Stimulated activated CD4-positive, alpha-beta T cell treated with anti-CD3 and anti-CD28 coated beads, TNF-alpha, amount 100 ng/mL, for 48 hours (primary cell): ENCODE data around the gene SARNP.
A peak's percentile ranks its signal among the peaks of the same experiment; 100 is the strongest.

Experiments
- DNase-seq, 3 donors: peaks; one replicate each; pipeline ENCODE4 v3.0.0-alpha.2; 2020; ENCODE audit warnings: low read depth in 3 of 3

The SARNP gene

DNA sequence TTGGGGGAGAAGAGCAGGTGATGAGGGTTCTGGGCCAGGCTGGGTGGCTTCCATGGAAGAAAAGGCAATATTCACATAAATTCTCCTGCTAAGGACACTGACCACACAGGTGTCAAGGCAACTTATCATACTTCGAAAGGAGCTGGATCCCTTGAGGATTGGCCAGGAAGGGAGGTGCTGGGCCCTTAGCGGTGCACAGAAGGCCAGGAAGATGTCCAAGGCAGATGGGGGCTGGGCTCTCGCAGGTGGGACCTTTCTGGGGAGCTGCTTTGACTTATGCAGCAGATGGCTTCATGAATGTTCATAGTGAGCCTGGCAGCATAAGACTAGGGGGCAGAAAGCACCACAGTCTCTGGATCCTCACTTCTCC, 92.6 kb downstream of the SARNP start:
- no peak for DNase-seq

DNA sequence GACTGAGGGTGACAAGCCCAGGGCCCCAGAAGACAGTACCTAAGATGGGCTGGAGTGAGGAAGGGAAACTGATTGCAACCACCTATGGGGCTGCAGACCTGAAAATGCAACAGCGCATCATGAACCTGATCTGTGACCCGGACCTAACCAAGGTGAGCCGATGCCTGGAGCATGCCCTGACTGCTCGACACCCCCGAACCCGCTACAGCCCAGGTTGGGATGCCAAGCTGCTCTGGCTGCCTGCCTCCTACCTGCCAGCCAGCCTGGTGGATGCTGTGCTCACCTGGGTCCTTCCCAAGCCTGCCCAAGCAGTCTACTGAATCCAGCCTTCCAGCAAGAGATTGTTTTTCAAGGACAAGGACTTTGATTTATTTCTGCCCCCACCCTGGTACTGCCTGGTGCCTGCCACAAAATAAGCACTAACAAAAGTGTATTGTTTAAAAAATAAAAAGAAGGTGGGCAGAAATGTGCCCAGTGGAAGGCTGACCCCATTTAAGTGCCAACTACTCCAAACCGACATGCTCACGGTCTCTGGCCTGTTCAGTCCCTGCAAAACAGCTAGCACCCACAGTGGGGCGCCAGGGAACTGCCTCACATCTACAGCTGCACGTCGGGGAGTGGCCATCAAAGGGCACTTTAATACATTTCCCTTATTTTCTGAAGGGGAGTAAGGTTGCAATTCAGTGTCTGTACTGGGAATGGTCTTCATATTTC, 93.1 kb downstream of the SARNP start:
- peak in 1 of 3 donors; percentile 58 for DNase-seq

DNA sequence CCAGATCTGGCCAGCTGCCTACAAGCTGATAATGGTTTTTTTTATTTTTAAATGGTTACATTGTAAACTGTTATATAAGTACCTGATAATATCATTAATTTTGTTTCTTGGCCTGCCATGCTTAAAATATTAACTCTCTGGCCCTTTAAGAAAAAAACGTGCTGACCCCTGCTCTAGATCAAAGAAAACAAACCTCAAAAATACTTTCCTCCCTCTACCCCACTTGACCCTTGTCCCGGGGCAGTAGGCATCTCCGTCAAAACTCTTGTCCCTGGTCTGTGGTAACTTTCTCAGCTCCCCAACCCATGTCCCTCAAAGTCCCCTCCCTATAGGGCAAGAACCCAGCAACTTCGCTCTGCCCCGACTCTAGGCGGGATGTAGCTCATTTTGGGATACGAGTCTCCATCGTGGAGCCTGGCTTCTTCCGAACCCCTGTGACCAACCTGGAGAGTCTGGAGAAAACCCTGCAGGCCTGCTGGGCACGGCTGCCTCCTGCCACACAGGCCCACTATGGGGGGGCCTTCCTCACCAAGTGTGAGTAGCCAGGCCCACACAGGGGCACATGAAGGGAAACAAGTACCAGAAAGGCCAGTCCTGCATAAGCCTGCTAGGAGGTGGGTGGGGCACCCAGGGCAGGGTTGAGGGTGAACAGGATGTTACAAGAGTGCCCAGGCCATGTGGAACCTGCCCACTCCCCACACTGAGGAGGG, 93.9 kb downstream of the SARNP start:
- no peak for DNase-seq

DNA sequence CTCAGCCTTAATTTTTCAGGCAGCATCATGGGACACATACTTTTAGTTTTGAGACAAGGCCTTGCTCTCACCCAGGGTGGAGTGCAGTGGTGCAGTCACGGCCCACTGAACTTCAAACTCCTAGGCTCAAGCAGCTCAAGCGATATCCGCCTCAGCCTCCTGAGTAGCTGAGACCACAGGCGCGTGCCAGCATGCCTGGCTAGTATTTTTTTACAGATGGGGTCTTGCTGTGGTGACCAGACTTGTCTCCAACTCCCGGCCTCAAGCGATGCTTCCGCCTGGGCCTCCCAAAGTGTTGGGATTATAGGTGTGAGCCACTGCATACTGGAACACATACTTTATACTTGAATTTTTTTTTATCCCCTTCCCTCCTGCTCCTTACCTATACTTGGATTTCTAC, 94.6 kb downstream of the SARNP start:
- DNase-seq = no peak

DNA sequence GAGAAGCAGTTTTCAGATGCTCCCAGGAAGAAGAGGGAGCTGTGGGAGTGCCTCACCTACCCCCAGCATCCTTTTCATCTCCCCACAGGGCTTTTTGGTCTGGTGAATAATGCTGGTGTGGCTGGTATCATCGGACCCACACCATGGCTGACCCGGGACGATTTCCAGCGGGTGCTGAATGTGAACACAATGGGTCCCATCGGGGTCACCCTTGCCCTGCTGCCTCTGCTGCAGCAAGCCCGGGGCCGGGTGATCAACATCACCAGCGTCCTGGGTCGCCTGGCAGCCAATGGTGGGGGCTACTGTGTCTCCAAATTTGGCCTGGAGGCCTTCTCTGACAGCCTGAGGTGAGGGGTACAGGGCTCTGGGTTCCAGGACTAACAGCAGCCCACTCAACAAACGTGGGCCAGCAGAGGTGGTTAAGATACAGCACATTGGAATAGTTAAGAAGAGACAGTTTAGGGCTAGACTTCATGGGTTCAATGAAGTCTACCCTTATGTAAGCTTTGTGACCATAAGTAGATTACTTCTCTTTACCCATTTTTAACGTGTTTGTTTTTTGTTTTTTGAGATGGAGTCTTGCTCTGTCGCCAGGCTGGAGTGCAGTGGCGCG, 95.8 kb downstream of the SARNP start:
- DNase-seq = no peak

DNA sequence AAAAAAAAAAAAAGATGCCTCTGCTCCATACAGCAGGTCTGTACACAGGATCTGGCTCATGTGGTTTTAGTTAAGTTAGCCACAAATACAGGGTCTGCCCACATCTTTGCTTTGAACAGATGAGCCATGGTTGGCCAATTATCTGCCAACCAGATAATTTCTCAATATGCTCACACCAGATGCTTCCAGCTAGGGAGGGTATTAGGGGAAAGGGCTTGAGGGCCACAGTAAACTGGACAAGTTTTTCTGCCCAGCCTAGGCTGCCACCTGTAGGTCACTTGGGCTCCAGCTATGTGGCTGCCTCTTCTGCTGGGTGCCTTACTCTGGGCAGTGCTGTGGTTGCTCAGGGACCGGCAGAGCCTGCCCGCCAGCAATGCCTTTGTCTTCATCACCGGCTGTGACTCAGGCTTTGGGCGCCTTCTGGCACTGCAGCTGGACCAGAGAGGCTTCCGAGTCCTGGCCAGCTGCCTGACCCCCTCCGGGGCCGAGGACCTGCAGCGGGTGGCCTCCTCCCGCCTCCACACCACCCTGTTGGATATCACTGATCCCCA, 96.6 kb downstream of the SARNP start:
- no peak for DNase-seq

DNA sequence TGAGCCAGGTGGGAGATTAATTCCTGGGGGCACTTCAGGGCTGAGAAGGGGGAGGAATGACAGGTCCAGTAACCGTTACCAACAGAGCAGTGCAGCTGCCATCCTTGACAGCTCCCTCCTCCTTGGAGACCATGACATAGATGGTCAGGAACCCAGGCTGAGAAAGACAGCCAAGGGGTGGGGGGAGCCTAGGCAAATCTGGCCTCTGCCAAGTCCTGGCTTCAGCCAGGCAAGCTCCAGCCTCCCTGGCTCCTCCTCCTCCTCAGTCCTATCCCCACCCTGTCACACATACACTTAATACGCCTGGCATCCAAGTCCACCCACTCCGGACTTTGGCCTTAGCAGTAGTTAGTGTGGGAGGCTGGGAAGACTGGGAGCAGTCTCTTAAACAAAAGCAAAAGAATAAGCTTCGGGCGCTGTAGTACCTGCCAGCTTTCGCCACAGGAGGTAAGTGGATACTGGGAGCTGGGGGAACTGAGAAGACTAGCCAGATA, 97.4 kb downstream of the SARNP start, which contains the start of gene RDH5:
RDH5 (plus strand) TSS at position 323 of the 494 bp plus-strand sequence. CDS start 792 bp downstream, outside the sequence.
- no peak for DNase-seq

DNA sequence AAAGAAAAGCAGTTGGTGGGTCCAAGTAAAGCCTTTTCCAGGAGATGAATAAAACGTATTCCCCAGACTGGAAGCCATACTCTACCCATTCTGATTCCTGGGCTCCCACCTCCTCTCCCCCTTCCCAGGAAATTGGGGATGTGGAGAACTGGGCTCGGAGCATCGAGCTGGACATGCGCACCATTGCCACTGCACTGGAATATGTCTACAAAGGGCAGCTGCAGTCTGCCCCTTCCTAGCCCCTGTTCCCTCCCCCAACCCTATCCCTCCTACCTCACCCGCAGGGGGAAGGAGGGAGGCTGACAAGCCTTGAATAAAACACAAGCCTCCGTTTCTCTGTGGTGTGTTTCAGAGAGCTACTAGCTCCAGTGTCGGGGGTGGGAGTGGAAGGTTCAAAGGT, 98.2 kb downstream of the SARNP start:
- DNase-seq = no peak

DNA sequence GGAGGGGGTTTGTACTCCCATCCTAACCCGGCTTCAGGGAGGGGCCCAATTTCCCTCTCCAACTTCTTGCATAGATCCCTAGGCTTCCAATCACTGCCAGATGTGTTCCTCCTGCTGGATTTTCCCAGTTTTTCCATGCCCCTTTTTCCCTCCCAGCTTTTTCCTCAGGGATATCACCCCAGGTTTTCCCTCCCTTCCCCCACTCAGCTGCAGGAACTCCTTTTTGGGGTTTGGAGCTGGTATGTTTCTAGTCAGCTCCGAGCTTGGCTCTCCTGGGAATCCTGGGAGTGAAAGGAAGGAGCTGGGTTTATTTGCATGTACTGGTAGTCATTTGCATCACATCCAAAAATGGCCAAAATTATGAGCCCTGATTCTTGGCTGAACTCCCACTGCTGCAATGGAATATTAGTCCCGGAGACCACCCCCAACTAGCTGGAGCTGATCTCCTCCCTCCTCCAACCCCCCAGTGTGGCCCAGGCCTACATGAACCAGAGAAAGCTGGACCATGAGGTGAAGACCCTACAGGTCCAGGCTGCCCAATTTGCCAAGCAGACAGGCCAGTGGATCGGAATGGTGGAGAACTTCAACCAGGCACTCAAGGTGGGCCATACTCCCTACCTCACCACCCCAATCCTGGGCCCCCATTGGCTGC, 98.8 kb downstream of the SARNP start:
- no peak for DNase-seq

DNA sequence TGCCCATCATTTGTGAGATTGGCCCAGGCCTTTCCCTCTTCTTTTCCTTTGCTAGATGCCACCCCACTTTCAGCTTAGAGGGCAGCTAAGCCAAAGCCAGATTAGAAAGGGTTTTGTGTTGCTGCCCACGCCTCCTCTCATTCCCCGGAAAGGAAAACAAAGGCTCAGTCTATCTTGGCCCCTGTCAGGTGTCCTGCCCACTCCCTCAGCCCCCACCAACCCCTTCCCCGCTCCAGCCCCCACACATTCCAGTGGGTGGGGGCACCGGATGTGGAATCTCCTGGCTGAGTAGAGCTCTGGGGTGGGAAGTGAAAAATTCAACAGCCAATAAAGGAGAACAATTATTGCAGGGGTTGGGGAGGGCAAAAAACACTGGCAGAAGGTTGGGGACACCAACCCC, 99.5 kb downstream of the SARNP start:
- no peak for DNase-seq

DNA sequence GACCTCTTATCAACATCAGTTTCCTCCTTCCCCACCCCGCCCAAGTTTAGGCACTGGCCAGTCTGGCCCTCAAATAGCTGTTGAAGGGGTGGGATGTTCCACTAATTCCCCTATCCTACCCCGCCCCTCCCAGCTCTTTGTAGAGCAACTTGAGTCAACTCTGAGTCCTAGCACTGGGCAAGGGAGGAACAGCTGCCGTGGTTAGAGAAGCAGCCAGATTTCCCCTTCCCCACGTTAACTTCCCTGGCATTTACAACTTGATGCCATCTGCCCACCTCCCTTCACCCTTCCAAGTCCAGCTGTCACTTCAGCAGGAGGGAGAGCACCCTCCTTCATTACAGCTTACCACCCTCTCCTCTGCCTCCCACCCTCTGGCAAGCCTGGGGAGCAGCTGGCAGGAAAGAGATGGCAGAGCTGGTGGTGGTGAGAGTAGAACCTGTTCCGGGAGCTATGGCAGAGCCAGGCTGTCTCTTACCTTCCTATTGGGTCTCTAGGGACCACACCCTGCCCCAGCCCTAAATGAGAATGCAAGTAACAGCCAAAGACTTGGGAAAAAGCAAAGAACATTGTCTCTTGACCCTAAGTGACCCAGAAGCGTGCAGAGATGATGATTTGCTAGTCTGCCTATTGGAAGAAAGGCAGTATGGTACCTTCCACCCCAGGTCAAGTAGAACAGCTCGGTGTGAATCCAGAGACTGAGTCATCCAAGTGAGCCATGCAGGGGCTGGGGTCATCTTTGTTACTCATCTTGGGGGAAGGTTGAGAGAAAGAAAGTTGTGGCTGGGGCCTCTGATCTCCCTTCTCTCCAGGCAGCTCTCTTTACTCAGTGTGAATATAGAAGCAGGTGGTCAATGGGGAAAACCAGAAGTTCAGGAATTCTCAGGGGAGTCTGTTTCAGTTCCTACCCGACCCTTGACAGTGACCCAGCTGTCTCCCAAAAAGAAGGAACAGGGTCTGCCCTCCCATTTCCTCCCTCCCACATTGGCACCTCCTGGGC, 100.2 kb downstream of the SARNP start:
- DNase-seq = peak in 1 of 3 donors; percentile 33

DNA sequence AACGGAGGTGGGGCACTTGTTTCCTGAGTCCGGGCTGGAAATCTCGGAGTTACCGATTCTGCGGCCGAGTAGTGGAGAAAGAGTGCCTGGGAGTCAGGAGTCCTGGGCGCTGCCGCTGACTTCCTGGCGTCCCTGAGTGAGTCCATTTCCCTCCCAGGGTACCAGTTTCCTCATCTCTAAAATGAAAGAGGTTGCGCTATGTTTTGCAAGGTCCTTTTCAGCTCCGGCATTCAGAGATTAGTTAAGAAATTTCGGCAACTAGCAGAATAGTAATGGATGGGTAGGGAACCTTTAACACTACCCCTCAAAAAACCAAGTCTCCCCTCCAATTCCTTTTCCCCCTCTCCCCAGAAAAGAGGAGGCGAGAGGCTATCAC, 101.0 kb downstream of the SARNP start:
- DNase-seq = no peak

DNA sequence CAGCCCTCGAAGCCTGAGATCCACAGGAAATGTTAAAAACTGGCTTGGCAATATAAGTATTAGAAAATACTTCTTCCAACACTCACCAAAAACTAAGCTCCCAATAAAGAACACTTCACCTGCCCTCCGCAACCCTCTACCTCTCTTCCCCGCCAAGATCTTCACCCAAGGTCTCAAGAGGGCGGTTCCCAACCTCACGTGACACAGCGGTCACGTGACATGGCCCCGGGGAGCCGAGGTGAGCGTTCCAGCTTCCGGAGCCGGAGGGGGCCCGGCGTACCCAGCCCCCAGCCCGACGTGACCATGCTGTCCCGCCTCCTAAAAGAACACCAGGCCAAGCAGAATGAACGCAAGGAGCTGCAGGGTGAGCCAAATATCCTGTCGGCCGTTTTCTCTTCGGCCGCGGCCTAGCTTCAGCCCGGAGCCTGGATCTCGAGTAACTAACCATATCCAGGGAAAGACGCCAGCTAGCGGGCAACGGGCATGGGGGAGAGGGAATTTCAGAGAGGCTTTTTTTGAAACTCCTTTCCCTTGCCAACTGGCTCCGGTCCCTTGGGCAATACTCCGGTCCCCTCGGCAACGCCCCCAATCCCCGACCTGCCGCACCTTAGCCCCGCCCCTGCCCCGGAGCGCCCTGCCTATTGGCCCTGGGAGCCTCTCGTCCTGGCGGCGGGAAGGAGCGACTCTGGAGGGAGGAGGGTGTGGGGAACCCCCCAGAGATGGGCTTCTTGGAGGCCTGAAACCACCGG, 101.5 kb downstream of the SARNP start, which contains the start of gene BLOC1S1:
BLOC1S1 (plus strand) TSS at position 214 of the 749 bp plus-strand sequence; CDS start at position 220, 6 bp downstream.
- DNase-seq = peak; percentile 90 to 96 (median 91)

DNA sequence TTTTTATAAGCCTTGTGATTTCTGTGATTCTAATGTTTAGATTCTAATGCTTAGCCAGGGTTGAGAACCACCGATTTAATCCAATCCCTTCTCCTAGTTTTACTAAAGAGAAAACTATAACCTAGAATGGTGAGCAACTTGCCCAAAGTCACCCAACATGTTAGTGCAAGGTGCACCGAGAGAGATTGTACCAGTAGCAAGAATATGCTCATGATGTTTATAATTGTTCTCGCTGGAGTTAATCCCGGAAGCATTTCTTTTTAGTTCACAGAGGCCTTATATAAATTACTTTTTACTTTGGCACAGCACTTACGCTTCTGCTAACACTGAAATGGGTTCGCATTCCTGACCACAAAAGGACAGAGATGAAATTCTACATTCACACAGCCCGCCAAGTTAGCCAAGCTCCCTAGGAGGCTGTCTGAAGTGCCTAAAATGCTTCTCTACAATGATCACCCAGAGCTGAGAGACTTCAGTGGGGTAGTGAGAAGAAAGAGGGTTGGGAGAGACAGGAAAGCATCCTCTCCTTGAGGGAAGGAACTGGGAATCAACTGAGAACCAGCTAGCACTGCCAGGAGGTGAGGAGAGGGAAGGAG, 102.3 kb downstream of the SARNP start:
- DNase-seq = no peak

DNA sequence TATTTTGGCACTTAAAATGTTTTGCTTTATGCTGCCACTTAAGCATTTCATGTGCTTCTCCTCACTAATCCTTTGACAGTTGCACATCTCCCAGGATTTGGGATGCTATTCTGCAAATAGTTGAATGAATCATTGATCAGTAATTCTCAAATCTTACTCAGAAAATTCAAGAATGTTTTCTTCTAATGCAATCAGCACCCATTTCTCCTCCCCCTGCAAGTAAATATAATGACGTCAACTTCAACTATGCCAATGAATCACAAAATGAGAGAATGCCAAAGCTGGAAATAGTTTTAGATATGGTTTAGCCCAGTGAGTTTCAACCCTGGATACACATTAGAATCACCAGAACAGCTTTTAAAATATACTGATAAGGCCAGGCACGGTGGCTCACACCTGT, 103.8 kb downstream of the SARNP start:
- no peak for DNase-seq

DNA sequence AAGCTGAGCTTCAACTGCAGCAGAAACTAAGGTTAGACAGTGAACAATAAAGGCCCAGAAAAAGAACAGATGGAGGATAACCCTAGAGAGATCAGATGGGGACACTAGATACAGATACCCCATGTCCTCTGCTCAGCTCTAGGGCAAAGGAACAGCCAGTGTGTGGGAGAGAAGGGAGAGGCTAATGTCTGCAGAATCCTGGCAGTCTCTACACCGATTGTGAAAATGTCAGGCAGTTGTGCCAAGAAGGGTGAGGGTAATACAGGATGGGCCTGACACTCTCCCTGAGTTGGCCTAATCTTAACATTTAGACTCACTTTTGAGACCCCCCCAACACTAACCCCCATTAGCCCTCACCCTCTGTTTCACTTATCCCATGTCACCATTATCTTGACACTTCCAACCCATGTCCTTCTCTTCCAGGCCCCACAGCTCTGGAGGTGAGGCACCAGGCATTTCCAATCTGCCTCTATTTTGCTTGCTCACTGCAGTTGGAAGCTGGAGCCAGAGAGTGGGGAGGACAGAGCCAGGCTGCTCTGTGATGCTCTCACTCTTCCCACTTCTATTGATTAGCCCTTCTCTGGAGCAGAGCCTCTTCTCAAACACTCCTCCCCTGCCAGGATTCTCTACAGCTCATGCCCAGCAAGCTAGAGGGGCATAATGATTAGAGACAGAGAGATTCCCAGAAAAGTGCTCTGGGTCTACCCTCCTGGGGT, 104.7 kb downstream of the SARNP start:
- no peak for DNase-seq

DNA sequence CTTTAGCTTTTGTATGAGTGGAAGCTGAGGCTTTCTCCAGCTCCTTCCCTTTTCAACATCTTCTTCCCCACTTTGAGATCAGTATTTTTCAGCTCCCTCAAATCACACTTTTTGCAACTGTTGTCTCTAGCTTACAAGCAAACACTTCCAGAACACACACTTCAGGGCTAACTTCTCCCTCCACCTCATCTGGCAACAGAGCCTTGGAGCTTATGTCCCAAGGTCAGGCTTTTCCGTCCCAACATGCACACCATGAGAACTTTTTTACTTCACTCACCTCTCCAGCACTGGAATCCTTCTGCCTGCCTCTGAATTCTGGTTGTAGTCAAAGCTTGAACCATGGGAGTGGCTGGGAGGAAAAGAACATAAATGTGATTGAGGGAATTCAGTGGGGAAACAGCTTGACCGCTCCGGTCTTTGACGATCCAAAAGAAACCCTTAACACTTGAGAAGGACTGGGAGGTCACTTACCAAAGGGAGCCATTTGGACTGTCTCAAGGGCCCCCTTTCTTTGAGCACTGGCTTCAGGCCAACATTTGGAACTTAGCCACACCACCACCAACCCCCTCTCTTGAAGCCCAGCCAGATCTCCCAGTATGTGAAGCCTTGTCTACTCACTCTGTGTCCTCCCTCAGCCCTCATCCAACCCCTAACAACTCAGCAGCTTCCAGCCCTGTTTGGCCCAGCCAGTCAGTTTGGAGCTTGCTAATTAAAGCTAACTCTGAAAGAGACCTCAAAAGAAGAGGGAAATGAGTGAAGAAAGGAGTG, 105.6 kb downstream of the SARNP start:
- no peak for DNase-seq

DNA sequence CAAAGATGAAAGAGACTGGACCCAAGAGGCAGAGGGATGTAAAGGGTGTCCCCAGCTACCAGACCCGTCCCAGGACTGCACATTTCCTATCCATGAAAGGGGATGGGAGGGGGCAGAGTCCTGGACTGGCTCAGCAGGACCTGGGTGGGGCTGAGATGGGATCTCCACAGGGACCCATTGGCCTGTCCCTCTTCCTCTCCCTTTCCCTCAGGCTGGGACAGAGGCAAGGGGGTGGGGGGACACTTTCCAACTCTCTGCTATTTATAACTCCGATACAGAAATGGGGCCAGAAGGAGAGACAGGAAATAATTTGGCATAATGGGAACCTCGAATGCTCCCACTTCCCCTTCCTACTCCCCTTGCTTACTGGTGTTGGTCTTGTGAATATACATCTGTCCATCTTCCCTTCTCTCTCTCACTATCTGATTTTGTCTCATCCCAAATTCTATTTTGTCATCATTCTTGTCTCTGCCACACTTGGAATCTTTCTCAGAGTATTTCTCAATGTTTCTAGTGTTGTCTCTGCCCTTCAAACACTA, 108.8 kb downstream of the SARNP start:
- DNase-seq = no peak
